Panc1 (cell line): ENCODE data around the gene SLC27A3.

Experiments used
- POLR2AphosphoS5 ChIP-seq: IDR thresholded peaks from 2 replicates; pipeline ENCODE4 v1.6.1; 2012; ENCODE audit warnings: mild to moderate bottlenecking, low read depth, low read length, moderate library complexity
- SIN3A ChIP-seq: IDR thresholded peaks from 2 replicates; pipeline ENCODE4 v1.6.1; 2012; ENCODE audit warnings: low read depth, mild to moderate bottlenecking, low read length, moderate library complexity, borderline replicate concordance; ENCODE audit not compliant: insufficient read depth
- TCF7L2 ChIP-seq: IDR thresholded peaks from 2 replicates; pipeline ENCODE4 v1.6.1; 2011; ENCODE audit warnings: mild to moderate bottlenecking, low read depth, low read length, inconsistent platforms
- TF ChIP-seq, protein P1 (sequence below): fragments of 450-650 bp; IDR thresholded peaks from 2 replicates; pipeline ENCODE4 v1.5.1; 2017; ENCODE audit warnings: mild to moderate bottlenecking
- TF ChIP-seq, protein P2 (sequence below), 2 experiments: IDR thresholded peaks; 2 replicates each; pipeline ENCODE4 v1.6.1; 2011 to 2012; ENCODE audit warnings: low read depth in 2 of 2, control low read depth in 1 of 2, low read length in 1 of 2, mild to moderate bottlenecking in 1 of 2, moderate library complexity in 1 of 2; ENCODE audit not compliant: insufficient read depth in 1 of 2

DNA sequence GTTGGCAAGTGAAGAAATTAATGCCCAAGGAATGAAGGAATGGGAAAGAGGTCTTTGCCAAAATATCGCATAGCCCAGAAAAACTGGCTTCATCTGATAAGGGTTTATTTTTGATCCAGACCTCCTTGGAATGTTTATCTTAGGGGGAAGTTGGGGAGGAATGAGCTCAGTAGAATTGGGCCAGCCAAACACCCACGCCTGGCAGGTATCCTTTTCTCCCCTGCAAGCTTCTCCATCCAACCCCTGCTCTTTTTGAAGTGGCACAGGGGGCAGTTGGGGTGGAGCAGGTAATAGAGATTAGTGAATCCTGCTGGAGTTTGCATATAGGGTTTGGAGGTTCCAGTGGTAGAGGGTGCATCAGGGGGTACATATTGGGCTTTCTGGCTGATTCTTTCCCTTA is 26.3 kb upstream of the SLC27A3 start:
- TF ChIP-seq, protein P1, sequence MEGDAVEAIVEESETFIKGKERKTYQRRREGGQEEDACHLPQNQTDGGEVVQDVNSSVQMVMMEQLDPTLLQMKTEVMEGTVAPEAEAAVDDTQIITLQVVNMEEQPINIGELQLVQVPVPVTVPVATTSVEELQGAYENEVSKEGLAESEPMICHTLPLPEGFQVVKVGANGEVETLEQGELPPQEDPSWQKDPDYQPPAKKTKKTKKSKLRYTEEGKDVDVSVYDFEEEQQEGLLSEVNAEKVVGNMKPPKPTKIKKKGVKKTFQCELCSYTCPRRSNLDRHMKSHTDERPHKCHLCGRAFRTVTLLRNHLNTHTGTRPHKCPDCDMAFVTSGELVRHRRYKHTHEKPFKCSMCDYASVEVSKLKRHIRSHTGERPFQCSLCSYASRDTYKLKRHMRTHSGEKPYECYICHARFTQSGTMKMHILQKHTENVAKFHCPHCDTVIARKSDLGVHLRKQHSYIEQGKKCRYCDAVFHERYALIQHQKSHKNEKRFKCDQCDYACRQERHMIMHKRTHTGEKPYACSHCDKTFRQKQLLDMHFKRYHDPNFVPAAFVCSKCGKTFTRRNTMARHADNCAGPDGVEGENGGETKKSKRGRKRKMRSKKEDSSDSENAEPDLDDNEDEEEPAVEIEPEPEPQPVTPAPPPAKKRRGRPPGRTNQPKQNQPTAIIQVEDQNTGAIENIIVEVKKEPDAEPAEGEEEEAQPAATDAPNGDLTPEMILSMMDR: no peak
- TF ChIP-seq POLR2AphosphoS5: no peak
- TF ChIP-seq, protein P2, sequence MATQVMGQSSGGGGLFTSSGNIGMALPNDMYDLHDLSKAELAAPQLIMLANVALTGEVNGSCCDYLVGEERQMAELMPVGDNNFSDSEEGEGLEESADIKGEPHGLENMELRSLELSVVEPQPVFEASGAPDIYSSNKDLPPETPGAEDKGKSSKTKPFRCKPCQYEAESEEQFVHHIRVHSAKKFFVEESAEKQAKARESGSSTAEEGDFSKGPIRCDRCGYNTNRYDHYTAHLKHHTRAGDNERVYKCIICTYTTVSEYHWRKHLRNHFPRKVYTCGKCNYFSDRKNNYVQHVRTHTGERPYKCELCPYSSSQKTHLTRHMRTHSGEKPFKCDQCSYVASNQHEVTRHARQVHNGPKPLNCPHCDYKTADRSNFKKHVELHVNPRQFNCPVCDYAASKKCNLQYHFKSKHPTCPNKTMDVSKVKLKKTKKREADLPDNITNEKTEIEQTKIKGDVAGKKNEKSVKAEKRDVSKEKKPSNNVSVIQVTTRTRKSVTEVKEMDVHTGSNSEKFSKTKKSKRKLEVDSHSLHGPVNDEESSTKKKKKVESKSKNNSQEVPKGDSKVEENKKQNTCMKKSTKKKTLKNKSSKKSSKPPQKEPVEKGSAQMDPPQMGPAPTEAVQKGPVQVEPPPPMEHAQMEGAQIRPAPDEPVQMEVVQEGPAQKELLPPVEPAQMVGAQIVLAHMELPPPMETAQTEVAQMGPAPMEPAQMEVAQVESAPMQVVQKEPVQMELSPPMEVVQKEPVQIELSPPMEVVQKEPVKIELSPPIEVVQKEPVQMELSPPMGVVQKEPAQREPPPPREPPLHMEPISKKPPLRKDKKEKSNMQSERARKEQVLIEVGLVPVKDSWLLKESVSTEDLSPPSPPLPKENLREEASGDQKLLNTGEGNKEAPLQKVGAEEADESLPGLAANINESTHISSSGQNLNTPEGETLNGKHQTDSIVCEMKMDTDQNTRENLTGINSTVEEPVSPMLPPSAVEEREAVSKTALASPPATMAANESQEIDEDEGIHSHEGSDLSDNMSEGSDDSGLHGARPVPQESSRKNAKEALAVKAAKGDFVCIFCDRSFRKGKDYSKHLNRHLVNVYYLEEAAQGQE (IDR thresholded peaks at IDR 0.05; ENCODE audit: insufficient read depth in 1 of 2, low read depth in 2 of 2, low read length in 1 of 2): no peak
- no peak for TF ChIP-seq SIN3A
- no peak for TF ChIP-seq TCF7L2
